ENCODE results near the gene TMPRSS6.

The TMPRSS6 gene

DNA sequence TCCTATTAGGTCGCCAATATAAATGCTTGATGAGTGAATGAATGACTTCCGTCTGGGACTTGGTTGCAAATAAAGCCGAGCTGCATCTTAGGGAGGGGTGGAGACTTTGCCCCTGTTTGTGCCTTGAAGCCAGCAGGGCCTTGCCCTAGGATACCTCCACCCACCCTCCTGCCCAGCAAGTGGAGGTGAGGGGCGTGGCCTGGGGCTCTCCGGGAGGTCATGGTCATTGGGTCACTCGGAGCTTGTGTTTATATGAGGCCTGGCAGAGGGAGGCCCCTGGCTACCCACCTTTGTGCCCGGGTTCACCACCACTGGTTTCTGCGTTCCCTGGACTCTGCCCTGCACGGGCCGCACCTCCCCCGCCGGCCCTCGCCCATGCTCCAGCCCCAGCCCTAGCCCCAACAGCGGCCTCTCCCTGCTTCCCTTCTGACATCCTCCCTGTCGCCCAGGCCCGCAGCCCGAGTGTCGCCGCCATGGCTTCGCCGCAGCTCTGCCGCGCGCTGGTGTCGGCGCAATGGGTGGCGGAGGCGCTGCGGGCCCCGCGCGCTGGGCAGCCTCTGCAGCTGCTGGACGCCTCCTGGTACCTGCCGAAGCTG lies 85.7 kb downstream of the TMPRSS6 start:
- no peak for DNase-seq

DNA sequence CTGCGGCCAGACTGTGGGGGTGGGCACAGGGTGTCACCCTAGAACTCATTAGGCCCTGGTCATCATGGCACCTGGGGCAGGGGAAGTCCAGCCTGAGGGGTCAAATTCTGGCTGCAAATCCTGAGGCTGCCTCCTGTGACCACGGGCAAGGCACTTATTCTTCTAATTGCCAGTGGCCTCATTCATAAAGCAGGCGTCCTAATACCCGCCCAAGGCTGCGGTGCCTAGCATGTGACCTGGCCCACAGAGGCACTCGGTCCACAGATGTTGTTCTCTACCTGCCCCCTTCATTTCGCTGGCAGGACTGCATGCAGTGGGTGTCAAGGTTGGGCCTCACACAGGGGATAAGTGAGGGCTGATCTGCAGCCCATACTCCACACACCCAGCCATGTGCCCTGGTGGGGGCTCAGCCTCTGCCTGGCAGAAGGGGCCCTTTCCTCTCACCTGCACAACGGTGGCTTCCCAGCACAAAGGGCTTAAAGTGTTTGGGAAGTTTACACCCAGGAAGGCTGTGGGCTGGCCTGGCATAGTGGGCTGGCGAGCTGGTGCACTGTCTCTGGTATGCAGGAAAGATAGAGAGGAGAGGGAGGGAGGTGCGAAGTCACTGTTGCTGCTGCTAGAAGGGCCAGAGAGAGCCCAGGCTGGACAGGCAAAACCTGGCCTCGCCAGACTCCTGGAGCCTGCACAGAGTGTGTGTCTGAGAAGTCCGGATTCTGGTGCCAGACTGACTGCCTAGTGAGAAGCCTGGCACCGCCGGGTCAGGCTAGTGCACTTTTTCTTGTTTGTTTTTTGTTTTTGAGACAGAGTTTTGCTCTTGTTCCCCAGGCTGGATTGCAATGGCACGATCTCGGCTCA lies 86.8 kb downstream of the TMPRSS6 start:
- DNase-seq = no peak

DNA sequence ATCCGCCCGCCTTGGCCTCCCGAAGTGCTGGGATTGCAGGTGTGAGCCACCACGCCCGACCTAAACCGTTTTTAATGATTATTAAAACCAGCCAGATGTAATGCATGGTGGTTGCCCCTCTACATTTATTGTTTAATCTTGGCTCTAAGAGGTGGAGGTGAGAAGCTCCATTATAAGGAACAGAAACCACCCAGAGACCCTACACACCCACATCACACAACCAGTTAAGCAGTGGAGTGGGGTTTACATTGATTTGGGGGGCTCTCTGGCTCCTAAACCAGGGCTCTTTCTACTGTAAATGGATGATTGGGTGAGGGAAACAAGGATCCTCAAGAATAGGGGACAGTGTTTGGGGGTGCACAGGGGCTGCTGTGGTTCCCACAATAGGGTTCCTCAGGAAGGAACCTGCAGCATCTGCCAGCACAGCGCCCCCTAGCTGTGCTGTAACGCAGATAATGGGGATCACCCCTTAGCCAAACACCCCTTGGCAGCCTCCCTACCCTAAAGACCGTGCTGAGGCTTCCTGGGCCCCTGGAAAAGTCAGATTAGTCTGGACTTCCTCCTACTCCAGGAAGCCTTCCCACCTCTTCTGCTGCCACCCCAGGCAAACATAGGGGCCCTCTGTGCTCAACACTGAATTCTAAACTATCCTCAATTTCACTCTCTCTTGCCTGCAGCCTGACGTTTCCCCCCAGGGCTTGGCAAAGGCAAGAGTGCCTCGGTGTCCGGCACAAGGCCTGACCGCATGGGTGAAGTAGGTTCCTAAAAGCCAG lies 87.6 kb downstream of the TMPRSS6 start:
- peak; percentile 57 for DNase-seq

DNA sequence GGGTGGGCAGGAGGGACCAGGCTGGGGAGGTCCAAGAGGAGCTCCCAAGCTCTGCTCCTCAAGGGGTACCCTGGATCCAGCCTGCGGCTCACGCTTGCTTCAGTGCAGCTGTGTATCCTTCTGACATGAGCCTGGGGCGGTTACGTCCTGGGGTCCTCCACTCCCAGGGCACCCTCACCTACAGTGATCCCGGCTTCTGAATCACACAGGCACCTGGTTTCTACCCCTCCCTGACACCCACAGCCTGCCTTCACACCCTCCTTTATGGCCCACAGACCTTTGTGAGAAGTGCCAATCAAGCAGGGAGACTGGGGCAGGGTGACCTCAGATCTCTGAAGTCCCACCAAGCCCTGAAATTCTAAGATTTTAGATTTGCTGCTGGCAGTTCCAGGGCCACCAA lies 88.5 kb downstream of the TMPRSS6 start:
- DNase-seq = no peak

DNA sequence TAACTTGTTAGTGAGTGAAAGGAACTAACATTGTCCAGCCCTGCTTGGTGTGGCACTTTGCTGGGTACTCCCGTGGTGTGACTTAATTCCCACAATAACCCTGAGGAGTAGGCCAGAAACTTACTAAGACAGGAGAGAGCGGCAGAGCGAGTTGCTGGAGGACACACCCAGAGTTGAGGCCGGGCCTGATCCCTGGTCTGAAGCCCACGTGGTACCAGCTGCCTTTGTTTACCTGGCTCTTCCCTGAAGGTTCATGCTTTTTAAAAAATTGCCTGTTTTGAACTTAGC lies 89.4 kb downstream of the TMPRSS6 start:
- no peak for DNase-seq

DNA sequence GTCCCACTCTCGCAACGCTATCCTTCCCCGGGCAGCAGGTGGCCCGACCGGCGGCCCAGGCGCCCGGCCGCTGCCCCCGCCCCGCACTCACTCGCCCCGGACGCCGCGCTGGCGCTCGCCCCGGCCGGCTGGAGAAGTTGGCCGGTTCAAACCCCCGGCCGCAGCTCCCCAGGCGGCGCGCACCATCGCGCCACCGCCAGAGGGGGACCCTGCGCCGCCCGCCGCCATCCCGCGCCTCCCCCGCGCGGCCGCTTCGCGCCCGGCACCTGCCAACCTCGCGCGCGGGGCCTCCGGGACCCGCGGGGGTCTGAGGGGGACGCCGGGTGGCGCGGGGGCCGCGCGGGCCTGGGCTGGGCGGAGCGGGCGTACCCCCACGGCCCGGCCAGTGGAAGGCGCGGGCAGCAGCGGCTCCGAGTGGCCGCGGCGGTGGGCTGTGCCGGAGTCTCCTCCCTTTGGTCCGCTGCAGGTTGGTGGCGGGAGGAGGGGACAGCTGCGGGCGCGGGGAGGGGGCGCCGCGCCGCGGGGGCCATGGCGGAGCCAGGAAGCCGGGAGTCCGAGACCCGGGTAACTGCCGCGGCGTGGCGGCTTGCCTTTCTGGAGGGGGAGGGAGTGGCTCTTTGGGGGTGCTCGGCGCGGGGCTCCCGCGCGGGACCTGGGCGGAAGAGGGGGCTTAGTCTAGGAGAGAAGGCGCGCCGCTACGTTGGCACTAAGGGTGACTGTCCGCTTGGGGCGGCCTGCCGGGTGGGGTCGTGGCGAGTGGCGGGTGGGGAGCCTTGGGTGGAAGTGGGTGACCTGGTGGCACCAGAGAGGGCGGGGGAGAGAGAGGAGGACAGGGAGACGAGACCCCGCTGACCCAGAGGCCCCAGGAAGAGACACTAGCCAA lies 90.0 kb downstream of the TMPRSS6 start, which contains the start of the genes MPST and TST:
Gene MPST (plus strand): TSS at position 434 of the 883 bp plus-strand sequence. CDS start 95 bp downstream, at position 529.
Gene TST (minus strand): TSS at position 139 of the 883 bp plus-strand sequence. CDS start 715 bp downstream, outside the sequence.
- peak; percentile 27 for DNase-seq

DNA sequence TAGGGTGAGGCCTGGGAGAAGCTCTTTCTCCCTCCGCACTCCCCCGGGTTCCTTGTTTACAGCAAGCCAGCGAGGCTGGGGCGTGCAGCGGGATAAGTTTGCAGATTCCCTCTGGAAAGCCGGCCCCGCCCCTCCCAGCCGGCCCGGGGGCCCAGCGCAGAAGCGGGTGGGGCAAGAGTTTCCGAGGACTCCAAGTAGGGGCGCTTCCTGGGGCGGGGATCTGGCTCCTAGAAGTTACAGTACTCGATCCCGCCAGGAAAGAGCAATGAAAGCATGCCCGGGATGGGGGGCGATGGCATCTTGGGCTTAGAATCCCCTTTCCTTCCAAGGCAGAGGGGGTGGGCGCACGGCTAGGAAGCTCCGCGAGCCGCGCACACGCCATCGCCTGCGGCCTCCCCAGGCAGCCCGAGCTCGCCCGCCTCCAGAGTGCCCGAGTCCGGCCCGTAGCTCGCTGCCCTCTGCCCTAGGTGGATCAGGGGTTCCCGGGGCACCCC lies 90.7 kb downstream of the TMPRSS6 start:
- no peak for DNase-seq

DNA sequence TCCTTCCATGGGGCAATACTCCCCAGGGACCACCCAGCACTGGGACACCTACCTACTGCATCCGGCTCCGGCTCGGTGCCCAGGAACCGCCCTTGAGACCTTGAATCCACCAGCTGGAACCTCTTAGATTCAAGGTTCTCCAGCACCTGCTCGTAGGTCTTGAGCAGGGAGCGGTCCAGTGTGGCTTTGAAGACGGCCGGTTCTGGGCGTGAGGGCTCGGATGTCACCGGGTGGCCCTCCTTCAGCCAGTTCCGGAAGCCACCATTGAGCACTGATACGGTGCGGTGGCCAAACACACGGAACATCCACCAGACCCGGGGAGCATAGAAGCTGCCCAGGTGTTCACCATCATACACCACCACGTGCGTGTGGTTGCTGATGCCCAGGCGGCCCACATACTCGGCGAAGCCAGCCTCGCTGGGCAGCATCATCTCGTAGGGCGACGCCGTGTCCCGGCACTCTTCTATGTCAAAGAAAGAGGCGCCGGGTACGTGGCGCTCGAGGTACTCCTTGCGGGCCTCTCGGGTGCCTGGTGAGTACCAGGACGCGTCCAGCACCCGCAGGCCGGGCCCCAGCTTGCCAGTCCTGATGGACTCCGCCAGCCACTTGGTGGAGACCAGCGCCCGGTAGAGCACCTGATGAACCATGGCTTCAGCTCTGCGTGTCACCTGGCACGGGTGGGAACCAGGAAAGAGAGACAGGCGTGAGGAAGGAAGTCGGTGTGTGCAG lies 91.3 kb downstream of the TMPRSS6 start:
- no peak for DNase-seq

DNA sequence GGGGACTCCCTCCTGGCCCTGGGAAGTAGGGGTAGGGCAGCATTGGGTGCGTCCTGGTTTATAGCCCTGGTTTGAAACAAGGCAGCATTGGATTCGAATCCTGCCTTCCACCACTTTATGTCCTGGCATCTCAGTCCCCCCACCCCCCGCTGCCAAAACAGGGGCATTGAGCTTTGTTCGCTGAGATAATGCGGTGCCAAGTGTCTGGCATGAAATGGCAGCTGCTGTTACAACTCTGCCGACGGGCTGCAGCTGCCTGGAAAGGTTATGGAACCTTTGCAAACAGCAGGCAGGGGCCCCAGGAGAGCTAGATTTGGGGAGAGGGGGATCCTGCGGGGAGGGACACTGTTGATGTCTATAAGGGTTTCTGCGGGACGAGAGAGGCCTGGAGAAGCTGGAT lies 92.2 kb downstream of the TMPRSS6 start:
- DNase-seq = no peak

DNA sequence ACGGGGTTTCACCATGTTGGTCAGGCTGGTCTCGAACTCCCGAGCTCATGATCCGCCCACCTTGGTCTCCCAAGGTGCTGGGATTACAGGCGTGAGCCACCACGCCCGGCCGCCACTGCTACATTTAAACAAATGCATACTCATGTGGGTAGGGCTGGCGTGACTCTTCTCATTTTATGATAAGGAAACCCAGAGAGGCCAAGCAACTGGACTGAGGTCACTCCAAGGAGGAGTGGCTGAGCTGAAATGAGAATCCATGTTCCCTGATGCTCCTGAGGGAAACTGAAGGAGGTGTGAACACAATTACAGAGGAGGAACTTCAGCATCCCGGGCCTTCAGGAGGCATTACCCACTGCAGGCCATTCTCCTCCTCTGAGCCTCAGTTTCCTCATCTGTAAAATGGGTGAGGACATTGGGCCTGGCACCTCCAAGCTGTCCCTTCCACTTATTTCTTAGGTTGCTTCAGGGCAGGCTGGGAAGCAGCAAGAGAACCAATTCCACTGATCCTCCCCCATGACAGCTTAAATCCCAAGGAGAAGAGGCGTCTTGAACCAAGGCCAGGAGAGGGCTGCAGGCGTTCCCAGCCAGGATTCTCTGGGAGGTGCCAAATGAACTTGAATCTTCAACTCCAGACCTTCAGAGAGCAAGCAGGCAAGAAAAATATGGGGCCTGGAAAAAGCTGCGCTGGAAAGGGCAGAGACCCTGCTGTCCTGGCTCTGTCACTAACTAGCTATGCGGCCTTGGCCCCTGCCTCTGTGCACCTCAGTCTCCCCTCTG lies 93.2 kb downstream of the TMPRSS6 start:
- DNase-seq = no peak

DNA sequence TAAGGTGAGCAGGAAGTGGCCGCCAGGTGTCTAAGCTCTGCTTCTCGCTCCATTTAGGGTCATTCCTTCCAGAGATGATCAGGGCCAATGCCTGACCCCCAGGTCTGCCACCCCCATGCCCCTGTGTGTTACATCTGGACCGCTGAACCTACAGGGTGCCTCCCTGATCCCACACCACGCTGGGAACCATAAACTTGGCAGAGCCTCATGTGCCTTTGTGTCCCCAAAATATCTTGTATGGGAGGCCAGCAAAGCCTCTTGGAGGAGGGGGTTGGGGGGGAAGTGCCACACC lies 94.0 kb downstream of the TMPRSS6 start:
- DNase-seq = no peak

Measured in stimulated activated CD4-positive, alpha-beta T cell treated with anti-CD3 and anti-CD28 coated beads, Interleukin-12 subunit alpha, Interleukin-12 subunit beta, amount 100 ng/mL, for 4 hours (primary cell).